DMS79 (cell line): ENCODE data around the gene SLC27A4.

ENCODE experiments used
- DNase-seq: peaks from one replicate; lab custom pipeline; 2025; lab: John Stamatoyannopoulos, UW

The SLC27A4 gene

GRCh38 chr9:128339761-128340690 is at the start of gene SLC27A4:
SLC27A4 (plus strand) TSS chr9:128340527; CDS start chr9:128343133, 2,606 bp downstream.
- peak; percentile 37 for DNase-seq

DNA sequence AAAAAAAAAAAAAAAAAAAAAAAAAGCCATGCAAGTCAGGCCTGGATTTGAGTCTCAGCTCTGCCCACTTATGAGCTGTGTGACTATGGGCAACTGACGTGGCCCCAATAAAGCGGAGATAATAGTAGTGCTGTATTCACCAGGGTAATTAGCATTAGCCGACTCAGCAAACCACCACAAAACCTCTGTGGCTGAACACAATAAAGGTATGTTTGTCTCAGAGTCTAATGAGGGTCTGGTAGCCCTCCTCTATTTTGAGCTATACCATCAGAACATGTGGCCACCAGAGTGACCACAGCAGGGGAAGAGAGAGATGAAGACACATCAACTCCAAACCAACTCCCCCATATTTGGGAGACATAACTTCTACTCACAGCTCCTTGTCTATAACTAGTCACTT is 48.3 kb upstream of the SLC27A4 start:
- no peak for DNase-seq

- no peak for DNase-seq
Measured at GRCh38 chr9:128293091-128293490, 47.2 kb upstream of the SLC27A4 start.

DNA sequence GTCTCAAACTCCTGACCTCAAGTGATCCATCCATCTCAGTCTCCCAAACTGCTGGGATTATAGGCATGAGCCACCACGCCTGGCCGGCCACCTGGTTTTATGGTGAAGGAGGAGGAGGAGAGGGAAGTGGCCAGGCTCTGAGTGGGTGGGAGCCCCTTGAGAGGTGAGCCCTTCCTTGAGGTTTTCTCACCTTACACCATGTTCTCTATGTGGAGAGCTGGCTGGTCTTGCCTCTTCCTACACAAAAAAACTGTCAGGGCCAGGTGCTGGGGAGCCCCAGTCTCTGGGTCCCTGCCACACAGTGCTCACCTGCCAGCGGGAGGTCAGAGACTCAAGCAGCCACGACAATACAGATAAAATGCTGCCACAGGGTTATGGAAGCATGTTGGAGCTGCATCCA is 46.2 kb upstream of the SLC27A4 start:
- DNase-seq = no peak

GRCh38 chr9:128296340-128297220 is 43.7 kb upstream of the SLC27A4 start:
- no peak for DNase-seq

GRCh38 chr9:128297221-128297773 is 43.0 kb upstream of the SLC27A4 start:
- no peak for DNase-seq

GRCh38 chr9:128298535-128299482 is 41.5 kb upstream of the SLC27A4 start:
- no peak for DNase-seq

- no peak for DNase-seq
Measured at GRCh38 chr9:128304136-128304970, 36.0 kb upstream of the SLC27A4 start.

- DNase-seq = no peak
Measured at GRCh38 chr9:128304971-128305288, 35.4 kb upstream of the SLC27A4 start.

GRCh38 chr9:128309551-128309950 is 30.8 kb upstream of the SLC27A4 start:
- DNase-seq = no peak

DNA sequence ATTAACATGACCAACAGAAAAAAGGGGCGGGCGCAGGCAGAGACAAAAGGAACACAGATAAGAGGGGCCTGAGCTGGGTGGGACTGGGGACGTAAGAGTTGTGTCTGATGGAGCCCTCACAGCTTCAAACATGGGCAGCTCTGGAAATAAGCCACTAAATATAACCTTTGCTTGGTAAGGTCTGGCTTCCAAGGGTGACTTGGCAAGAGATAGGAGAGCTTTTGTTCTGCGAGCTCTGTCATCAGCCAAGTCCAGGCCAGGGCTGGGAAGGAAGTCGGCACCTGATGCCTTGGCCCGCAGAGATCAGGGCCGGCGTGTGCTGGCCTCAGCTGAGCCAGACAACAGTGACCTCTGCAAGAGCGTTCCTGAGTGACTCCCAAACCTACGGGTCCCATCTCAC is 29.9 kb upstream of the SLC27A4 start:
- DNase-seq = no peak

- no peak for DNase-seq
Measured at GRCh38 chr9:128314697-128315096, 25.6 kb upstream of the SLC27A4 start.

GRCh38 chr9:128316421-128316820 is 23.9 kb upstream of the SLC27A4 start:
- no peak for DNase-seq

DNA sequence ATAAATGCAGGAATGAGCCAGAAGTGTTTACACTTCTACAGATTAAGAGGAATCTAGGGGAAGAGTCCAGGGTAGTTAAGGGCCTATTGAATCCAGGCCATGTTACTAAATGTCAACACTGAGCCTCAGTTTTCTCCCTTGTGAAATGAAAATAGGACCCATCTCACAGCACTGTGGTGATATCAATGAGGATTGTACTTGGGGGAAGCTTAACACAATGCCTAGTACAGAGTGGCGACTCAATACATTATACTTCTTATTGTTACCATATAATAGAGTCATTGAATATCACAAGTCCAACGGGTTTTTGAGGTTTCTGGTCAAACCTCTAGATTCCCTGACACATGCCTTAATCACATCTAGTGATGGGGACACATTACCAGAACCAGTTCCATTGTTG is 22.7 kb upstream of the SLC27A4 start:
- DNase-seq = no peak

- DNase-seq = no peak
Measured at GRCh38 chr9:128321343-128321742, 19.0 kb upstream of the SLC27A4 start.

- DNase-seq = no peak
Measured at GRCh38 chr9:128321879-128322403, 18.4 kb upstream of the SLC27A4 start.

DNA sequence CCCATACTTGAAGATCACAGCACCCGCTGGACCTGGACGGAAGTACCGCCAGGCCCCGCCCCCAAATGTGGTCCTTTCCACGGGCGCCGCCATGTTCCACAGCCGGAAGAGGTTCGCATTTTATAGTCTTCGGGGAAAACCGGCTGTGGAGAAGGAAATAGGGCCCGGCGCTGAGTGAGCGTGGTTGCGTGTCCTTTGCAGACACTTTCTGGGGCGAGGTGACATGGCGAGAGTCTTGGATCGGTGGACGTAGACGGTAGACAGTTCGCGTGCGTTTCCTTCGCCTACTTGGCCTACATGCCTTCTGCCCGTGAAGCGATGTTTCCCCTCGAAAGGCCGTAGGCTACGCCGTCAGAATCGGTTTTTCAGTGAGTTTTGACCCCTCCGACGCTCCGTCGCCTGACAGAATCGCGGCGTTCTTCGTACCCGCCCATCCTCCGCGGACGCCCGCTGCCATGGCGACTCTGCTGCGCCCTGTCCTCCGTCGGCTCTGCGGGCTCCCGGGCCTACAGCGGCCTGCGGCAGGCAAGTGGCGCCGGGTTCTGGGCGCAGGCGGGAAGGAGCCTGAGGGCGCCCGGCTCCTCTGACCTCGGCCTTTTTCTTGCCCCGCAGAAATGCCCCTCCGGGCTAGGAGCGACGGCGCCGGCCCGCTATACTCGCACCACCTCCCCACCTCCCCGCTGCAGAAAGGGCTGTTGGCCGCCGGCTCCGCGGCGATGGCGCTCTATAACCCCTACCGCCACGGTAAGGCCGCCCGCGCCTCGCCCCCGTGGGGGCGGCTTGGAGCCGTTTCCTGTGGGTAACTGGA is 17.7 kb upstream of the SLC27A4 start, which contains the start of the genes COQ4 and TRUB2:
TSS of gene COQ4 (plus strand) at position 436 of the 808 bp plus-strand sequence. CDS start at position 456, 20 bp downstream.
TSS of gene TRUB2 (minus strand) at position 44 of the 808 bp plus-strand sequence. CDS start at position 5, 39 bp downstream.
- DNase-seq = peak; percentile 92

GRCh38 chr9:128323212-128323730 is 17.1 kb upstream of the SLC27A4 start:
- DNase-seq = no peak

DNA sequence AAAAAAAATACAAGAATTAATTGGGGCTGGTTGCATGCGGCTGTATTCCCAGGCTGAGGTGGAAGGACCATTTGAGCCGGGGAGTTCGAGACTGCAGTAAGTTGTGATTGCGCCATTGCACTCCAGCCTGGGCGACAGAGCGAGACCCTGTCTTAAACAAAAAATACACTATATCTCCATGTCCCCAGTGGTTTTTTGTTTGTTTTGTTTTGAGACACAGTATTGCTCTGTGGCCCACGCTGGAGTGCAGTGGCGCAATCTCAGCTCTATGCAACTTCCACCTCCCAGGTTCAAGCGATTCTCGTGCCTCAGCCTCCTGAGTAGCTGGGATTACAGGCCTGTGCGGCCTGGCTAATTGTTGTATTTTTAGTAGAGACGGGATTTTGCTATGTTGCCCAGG is 16.5 kb upstream of the SLC27A4 start:
- no peak for DNase-seq
